ENCODE data around the gene LRCH1. TPM values are rescaled to one million over a fixed set of nuclear protein-coding genes. Genes with fewer than 3 reads are reported as not detected.

Gene LRCH1
- total and polyA plus RNA-seq, 2 of the 4 experiments (the other 2 are of a cell fraction), result 7.0 to 8.8 TPM

DNA sequence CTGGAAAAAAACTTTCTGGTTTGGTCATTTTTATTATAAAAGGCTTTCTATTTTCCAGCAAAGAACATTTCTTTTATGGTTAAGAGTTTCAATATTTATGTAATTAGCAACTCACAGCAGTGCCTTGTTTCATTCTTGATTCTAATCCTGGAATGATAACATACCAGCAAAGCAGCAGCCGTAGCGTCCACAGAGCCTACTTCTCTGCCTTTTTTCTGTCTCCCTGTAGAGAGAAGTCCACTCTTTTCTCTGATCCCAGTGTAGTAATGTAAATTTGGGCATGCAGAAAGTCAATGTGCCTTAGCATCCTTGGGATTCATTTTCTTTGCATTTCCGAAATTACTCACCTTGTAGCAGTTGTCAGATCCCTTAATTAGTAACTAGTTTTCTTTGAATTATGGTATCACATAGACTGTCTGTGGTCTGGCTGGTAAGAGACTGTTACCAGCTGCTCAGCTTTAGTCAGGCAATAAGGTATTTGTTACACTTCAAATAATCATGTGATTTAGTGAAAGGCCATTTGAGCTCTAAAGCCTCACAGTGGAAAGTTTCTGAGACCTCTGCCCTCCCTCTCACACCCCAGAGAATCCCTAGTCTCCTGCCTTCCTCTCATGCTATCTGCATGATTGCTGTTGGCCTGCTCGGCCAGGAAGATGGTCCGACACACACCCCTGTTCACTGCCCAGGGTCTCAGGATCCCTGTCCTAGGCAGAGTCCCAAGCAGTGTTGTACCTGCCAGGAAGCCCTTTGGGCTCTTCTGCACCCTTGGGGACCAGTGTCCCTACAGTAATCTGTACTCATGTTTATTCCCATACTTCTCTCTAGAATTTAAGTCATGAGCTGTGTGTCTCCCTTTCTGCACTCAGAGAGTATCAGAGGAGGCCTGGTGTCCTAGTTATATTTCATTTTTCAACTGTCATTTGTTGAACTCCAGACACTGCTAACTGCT, 86.3 kb downstream of the LRCH1 start:
- CTCF ChIA-PET, result interaction anchor here (0.9 to 1.2 kb wide), 2 partner anchors 15 to 67 kb away, joined by 3 to 4 read pairs; no protein-coding TSS in a partner anchor
- intact Hi-C loops (cut with micrococcal nuclease), result no loop called here
- POLR2A ChIA-PET (ENCODE audit: unreplicated experiment), result no interaction called here

More for the DNA sequence above, 86.3 kb downstream of the LRCH1 start:
- Histone ChIP-seq H4K20me1 (ENCODE audit: insufficient read depth, low read length) (peaks cover 23% of the 10 kb centered on the region), H2BK20ac (ENCODE audit: low read depth, low read length) (peak overlapping the region; percentile 14; the same call in 1 of the 2 replicates), H4K91ac (ENCODE audit: insufficient read depth, low read depth, low read length) (no peak overlapping the region), H3K4ac (ENCODE audit: low read depth, low read length) (peak overlapping the region; percentile 40), H3K18ac (ENCODE audit: low read depth, low read length) (peak overlapping the region; percentile 46), H4K8ac (ENCODE audit: low read depth in 2 of 2, low read length in 2 of 2) (no peak overlapping the region), H3K27me3 (ENCODE audit: control insufficient read depth, insufficient read depth, low read length) (no peaks in the 10 kb centered on the region), H3K9ac (ENCODE audit: low read depth, low read length) (no peak overlapping the region), H3K4me2 (ENCODE audit: low read depth, low read length) (peak overlapping the region; percentile 23; the same call in 1 of the 2 replicates), H3K4me1 (ENCODE audit: control insufficient read depth, insufficient read depth, low read length) (peaks cover 16% of the 10 kb centered on the region), H3K79me1 (ENCODE audit: low read depth in 1 of 2, low read length in 2 of 2) (peaks cover 56 to 75% of the 10 kb centered on the region in 2 experiments), H3K9me3 (ENCODE audit: control insufficient read depth, insufficient read depth, low read length) (no peaks in the 10 kb centered on the region), H2AK9ac (replicated peaks; ENCODE audit: low read depth, low read length, poor library complexity) (no peak overlapping the region), H3K23ac (ENCODE audit: low read depth, low read length) (no peak overlapping the region), H2AK5ac (ENCODE audit: low read depth, low read length) (no peak overlapping the region), H2BK15ac (ENCODE audit: low read depth, low read length) (no peak overlapping the region), H3K27ac (ENCODE audit: insufficient read depth, low read length) (no peak overlapping the region; the same call in 1 of the 2 replicates), H3K4me3 (ENCODE audit: insufficient read depth, low read depth, low read length) (no peak overlapping the region), H2BK5ac (ENCODE audit: low read depth, low read length, poor library complexity, severe bottlenecking) (peak overlapping the region; percentile 14), H3K36me3 (ENCODE audit: control insufficient read depth, insufficient read depth, low read length) (no peaks in the 10 kb centered on the region), H2AFZ (replicated peaks; ENCODE audit: low read length, poor library complexity) (no peak overlapping the region), H3K9me1 (ENCODE audit: insufficient read depth, low read length) (peaks cover 16% of the 10 kb centered on the region), H4K5ac (ENCODE audit: low read depth, low read length) (peak overlapping the region; percentile 32; the same call in 1 of the 2 replicates), H2BK120ac (ENCODE audit: low read depth, low read length) (no peak overlapping the region), H3K14ac (replicated peaks; ENCODE audit: low read depth, low read length) (peak overlapping the region; percentile 23; the same call in 1 of the 2 replicates), H3K56ac (ENCODE audit: extremely low read depth, insufficient read depth, low read length) (no peak overlapping the region)
- peak; percentile 54 for ATAC-seq (ENCODE audit: low read depth)
- in situ Hi-C loops (cut with MboI; ENCODE audit: low sequenced_read_pairs), result no loop called here
- BruUV-seq (replicated peaks), result no TSS peak
- DNase-seq, result no peak
- 89% methylated on average over 2 of the region's 5 CpGs; no CpG with 5 or more reads in 1 of the 2 experiments for WGBS, 2 experiments (ENCODE audit: extremely low coverage in 2 of 2, insufficient read length in 1 of 2)
- dilution Hi-C loops (cut with HindIII; ENCODE audit: low sequenced_read_pairs, unreplicated experiment), result no loop called here
- TF ChIP-seq RFX5 (IDR thresholded peaks at IDR 0.05; ENCODE audit: low read depth, low read length), result no peak
- no peak for TF ChIP-seq CEBPB (IDR thresholded peaks at IDR 0.05; ENCODE audit: low read depth, low read length)
- TF ChIP-seq RCOR1 (IDR thresholded peaks at IDR 0.05; ENCODE audit: insufficient replicate concordance, low read length), result no peak
